ENCODE results near the gene MCEE.
"Not testable (repeated sequence)": the region's sequence is repeated elsewhere in the genome, so short reads cannot be mapped to it uniquely, and the experiment has no call there.

MCEE gene

GRCh38 chr2:71083752-71084312 lies 46.2 kb downstream of the MCEE start:
- not testable (repeated sequence) for DNase-seq (ENCODE audit: extremely low read depth in 1 of 2, low read depth in 1 of 2)

DNA sequence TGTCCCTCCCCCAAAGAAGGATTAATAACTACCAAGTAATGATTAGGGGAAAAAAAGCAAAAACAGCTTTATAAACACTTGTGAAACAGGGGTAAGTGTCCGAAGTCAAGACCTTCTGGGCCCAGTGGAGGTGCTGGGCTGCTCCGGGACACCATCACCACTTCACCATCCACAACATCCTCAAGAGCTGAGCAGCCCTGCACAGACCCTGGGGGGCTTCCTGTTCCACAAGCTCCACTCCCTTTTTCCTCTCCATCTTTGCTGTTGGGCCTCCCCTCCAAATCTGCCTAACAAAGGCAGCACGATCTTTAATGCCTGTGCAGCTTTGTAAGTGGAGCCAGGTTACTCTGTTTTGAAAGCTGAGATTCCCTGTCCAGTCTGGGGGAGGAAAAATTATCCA lies 46.7 kb downstream of the MCEE start:
- DNase-seq (ENCODE audit: extremely low read depth in 1 of 2, low read depth in 1 of 2), result not testable (repeated sequence)

DNA sequence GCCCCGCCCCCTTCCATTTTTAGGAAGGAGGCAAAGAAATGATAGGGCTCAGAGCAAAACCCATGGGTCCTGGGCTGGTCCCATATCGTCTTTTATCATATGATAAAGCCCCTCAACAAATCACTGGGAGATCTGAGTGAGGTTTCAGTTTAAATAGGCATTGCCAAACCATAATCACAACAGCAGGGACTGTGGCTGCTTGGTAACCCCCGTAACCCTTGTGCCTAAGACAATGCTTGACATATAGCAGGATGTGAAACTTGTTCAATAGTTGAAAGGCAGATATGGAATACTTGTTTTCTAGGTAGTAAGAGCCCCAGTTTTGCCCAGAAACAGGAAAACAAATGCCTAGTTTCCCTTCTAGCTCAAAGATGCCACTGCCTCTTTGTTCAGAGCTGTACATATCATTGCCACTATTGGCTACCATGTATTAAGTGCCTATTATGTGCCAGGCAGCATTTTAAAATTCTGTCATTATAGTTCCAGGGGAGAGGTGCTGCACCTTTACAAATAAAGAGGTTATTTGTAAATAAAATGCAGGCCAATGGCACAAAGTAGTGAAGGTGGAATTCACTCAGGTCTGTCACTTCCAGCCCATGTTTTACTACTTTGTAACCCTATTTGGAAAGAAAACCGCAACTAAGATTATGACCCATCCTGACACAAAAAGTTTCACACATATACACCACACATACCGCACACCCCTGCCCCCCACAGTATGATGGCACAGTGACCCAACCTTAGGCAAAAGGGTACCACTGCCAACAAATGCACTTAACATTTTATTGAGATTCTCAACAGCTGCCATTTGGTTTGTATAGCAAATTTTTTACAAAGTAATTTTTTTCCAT lies 47.4 kb downstream of the MCEE start:
- no peak for DNase-seq (ENCODE audit: extremely low read depth in 1 of 2, low read depth in 1 of 2)

DNA sequence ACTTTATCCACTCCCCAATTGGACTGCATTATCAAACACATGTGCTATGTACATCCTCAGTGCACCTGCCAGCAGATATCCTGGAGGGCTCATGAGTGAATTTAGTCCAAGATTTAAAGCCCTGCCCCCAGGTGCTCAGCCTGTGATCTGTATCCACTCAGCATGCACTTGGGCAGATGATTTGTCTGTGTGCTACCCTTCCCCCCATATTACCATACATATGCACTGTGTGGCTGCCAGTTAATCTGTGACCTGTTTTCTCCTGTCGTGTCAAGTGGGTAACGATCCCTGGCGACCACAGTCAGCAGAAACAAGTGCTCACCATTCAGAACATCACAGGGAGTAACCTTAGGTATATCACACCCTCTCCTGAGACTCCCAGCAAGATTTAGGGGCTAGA lies 51.4 kb downstream of the MCEE start:
- DNase-seq (ENCODE audit: extremely low read depth in 1 of 2, low read depth in 1 of 2), result no peak

DNA sequence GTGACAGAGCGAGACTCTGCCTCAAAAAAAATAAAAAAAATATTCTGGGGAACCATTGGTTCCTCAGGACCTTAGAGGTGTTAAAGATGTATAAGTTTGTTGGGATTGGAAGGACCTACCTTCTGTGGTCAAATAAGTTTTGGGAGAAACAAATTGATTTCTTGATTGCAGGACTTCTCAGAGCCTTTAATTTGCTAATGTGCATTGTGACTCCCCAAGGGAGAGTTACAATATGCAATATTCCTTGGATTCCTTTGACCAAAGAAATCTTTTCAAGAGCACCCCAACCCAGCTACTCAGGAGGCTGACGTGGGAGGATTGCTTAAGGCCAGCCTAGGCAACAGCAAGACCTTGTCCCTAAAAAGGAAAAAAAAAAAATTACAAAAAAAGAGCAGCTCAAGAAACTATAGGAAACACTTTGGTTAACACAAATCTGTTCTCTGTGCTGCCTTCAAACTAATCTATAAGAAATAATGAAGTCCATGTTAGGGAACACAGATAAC lies 55.1 kb downstream of the MCEE start:
- no peak for DNase-seq (ENCODE audit: extremely low read depth in 1 of 2, low read depth in 1 of 2)

- DNase-seq (ENCODE audit: extremely low read depth in 1 of 2, low read depth in 1 of 2), result no peak
These were observed 56.6 kb downstream of the MCEE start for GRCh38 chr2:71073475-71073874.

- DNase-seq (ENCODE audit: extremely low read depth in 1 of 2, low read depth in 1 of 2), result no peak
These were observed 57.5 kb downstream of the MCEE start for GRCh38 chr2:71072492-71072891.

DNA sequence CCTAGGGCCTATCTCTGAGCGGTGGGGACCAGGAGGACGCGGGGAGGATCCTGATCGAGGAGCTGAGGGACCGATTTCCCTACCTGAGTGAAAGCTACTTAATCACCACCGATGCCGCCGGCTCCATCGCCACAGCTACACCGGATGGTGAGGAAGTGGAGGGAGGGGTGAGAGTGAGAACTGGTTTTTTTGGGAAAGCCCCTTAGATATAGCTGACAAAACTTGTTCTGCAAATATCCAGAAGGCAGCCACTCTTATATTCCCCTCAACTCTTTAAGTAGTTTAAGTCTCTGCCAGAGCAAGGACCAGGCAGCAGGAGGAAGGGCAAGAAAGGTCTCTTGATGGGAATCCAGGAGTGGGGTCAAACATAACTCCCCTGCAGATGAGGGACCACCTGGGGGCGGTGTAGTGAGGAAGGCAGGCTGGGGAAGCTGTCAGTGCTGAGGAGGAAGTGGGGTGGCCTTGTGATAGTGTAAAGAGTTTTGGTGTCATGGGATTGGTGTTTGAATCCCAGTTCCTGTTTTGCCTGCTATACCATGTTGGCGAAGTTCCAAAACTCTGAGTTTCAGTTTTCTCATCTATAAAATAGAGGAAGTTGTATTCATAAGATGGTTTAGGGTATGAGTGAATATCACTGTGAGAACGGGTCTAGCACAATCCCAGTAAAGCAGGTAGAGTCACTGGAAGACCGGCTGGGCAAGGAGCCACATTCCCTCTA lies 58.2 kb downstream of the MCEE start:
- no peak for DNase-seq (ENCODE audit: extremely low read depth in 1 of 2, low read depth in 1 of 2)

DNA sequence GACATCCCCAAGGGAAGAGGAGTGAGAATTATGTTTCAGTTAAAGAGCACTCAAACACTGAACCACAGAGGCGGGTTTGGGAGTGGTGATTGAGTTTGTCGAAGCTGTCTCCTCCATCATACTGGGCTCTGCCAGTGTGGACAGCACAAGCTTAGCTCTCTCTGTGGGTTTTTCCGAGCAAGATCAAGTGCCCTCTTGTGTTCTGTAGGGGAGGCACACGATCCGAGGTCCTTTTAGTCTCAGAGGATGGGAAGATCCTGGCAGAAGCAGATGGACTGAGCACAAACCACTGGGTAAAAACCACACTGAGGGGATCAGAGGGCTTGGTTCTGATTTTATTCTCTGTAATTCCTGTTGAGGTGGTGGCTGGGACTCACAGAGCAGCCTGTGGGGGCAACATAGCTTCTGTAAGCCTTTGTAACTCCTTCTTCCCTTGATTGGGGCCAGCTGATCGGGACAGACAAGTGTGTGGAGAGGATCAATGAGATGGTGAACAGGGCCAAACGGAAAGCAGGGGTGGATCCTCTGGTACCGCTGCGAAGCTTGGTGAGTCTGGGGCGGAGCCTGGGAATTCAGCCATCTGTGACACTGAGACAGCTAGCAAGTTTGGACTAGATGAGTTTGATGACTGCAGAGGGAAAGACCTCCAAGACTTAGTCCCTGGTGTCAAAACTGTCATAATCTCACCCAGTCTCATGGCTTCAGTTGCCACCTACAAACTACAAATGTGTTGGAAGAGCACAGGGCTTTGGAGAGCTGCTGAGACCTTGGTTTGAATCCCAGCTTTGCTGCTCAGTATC lies 59.5 kb downstream of the MCEE start:
- DNase-seq (ENCODE audit: extremely low read depth in 1 of 2, low read depth in 1 of 2), result no peak

- DNase-seq (ENCODE audit: extremely low read depth in 1 of 2, low read depth in 1 of 2), result no peak
These were observed 60.7 kb downstream of the MCEE start for GRCh38 chr2:71069376-71069775.

DNA sequence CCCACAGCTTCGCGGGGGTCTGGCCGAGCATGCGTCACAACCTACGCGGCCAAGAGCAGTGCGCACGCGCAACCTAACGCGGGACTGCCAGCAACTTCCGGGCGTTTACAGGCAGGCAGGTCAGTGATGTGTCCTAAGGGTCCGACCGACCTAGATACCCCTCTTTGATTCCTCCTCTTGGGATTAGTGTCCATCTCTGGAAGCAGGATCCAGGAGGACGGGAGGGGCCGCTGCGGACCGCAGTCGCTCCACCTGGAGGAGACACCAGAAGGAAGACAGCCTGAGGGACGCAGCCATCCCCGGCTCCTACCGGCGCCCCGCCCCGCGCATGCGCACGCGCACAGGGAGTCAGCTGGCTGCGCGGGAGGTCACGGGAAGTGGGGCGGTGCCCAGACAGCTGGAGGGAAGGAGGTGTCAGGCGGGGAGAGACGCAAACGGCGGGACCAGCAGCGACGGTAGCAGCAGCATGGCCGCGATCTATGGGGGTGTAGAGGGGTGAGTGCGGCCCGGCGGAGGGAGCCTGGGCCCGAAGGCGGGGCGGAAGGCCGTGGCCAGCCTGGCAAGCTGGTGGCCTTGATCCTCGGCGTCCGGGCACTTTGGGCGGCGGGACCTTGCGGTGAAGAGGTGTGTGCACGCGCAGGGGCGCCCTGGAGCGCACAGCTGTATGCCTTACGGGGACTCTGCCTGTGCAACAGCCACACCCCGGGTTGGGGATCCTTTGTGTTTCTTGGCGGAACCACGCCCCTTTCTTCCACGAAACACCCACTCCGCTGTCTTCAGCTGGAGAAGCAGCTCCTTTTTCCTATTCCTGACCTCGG lies 61.6 kb downstream of the MCEE start, which contains the start of gene NAGK:
Gene NAGK, plus strand, starts transcription at position 431 of the 818 bp plus-strand sequence. Its CDS starts 36 bp downstream, at position 467.
- DNase-seq (ENCODE audit: extremely low read depth in 1 of 2, low read depth in 1 of 2), result peak; percentile 95 to 96

- DNase-seq (ENCODE audit: extremely low read depth in 1 of 2, low read depth in 1 of 2), result no peak
These were observed 62.3 kb downstream of the MCEE start for GRCh38 chr2:71067567-71068217.

GRCh38 chr2:71066856-71067255 lies 63.2 kb downstream of the MCEE start:
- DNase-seq (ENCODE audit: extremely low read depth in 1 of 2, low read depth in 1 of 2), result no peak

DNA sequence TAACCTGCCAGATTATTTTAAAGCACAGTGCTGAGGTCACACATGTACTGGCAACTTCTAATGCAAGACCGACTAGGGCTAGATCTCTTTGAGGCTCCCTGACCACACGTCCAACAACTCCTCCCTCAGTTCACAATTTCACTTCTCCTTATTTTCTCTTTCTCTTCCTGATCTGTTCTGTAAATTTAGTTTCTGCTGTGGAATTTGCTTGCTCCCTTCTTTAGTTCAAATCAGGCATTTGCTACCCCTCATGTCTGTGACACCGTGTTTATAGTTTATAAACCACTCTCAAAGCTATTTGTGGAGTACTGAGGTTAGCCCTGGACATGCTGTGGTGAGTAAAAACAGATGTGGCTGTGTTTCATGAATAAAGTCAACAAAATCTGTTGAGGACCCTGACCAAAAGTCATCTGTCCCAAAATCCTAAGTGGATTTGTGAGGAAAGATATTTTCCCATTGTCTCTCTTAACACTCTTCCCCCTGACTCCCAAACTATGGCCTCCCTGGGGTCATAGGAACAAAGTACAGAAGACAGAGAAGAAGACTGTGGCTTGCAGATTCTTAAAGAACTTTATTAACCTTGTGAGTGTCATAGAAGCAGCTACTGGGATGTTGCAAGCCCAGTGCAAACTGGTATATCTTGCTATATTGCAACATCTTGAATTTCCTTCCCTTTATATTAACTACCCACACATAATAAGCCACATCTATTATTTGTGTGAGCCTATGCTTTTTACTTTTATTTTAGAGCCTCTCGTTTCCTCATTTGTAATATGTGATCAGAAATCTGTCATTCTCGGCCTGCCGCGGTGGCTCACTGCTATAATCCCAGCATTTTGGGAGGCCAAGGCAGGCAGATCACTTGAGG lies 65.0 kb downstream of the MCEE start:
- DNase-seq (ENCODE audit: extremely low read depth in 1 of 2, low read depth in 1 of 2), result no peak

GRCh38 chr2:71064110-71064611 lies 65.9 kb downstream of the MCEE start:
- no peak for DNase-seq (ENCODE audit: extremely low read depth in 1 of 2, low read depth in 1 of 2)

GRCh38 chr2:71063216-71063615 lies 66.8 kb downstream of the MCEE start:
- DNase-seq (ENCODE audit: extremely low read depth in 1 of 2, low read depth in 1 of 2), result no peak

GRCh38 chr2:71060871-71061270 lies 69.2 kb downstream of the MCEE start:
- no peak for DNase-seq (ENCODE audit: extremely low read depth in 1 of 2, low read depth in 1 of 2)

- DNase-seq (ENCODE audit: extremely low read depth in 1 of 2, low read depth in 1 of 2), result no peak
These were observed 69.8 kb downstream of the MCEE start for GRCh38 chr2:71060211-71060610.
